ENCODE measurements around the gene IFIT5.
A peak's percentile ranks its signal among the peaks of the same experiment; 100 is the strongest.
"Not testable (repeated sequence)": the region's sequence is repeated elsewhere in the genome, so short reads cannot be mapped to it uniquely, and the experiment has no call there.

Gene IFIT5

GRCh38 chr10:89414146-89414878, at the start of gene IFIT5:
TSS of gene IFIT5 (plus strand) at chr10:89414568. CDS start at chr10:89414799, 231 bp downstream.
- no peak for DNase-seq

- no peak for DNase-seq
These were observed 46.8 kb upstream of the IFIT5 start for GRCh38 chr10:89367529-89367928.

GRCh38 chr10:89368129-89368528, 46.2 kb upstream of the IFIT5 start:
- DNase-seq = no peak

- no peak for DNase-seq
These were observed 44.9 kb upstream of the IFIT5 start for GRCh38 chr10:89369156-89370105.

GRCh38 chr10:89371079-89371478, 43.3 kb upstream of the IFIT5 start:
- DNase-seq = no peak

- DNase-seq = no peak
These were observed 42.4 kb upstream of the IFIT5 start for GRCh38 chr10:89371987-89372386.

GRCh38 chr10:89373916-89374711, 40.3 kb upstream of the IFIT5 start:
- DNase-seq = no peak

GRCh38 chr10:89374713-89375141, 39.6 kb upstream of the IFIT5 start:
- DNase-seq = no peak

GRCh38 chr10:89377705-89378637, 36.4 kb upstream of the IFIT5 start, which contains the start of gene IFIT1B:
TSS of gene IFIT1B (plus strand) at chr10:89378056. CDS start at chr10:89378136, 80 bp downstream.
- no peak for DNase-seq

- DNase-seq = no peak
These were observed 35.3 kb upstream of the IFIT5 start for GRCh38 chr10:89379103-89379502.

- DNase-seq = no peak
These were observed 31.6 kb upstream of the IFIT5 start for GRCh38 chr10:89382757-89383156.

- DNase-seq = peak; percentile 17
These were observed 29.7 kb upstream of the IFIT5 start for GRCh38 chr10:89384474-89385340.

- no peak for DNase-seq
These were observed 25.6 kb upstream of the IFIT5 start for GRCh38 chr10:89388806-89389205.

GRCh38 chr10:89389254-89389653, 25.1 kb upstream of the IFIT5 start:
- DNase-seq = no peak

GRCh38 chr10:89390476-89391225, 23.7 kb upstream of the IFIT5 start:
- DNase-seq = no peak

- DNase-seq = not testable (repeated sequence)
These were observed 23.2 kb upstream of the IFIT5 start for GRCh38 chr10:89391226-89391576.

GRCh38 chr10:89391907-89392756, 22.2 kb upstream of the IFIT5 start, which contains the start of gene IFIT1:
TSS of gene IFIT1 (plus strand) at chr10:89392623. CDS start at chr10:89392713, 90 bp downstream.
- DNase-seq = no peak

GRCh38 chr10:89392974-89393373, 21.4 kb upstream of the IFIT5 start:
- no peak for DNase-seq

- DNase-seq = no peak
These were observed 20.5 kb upstream of the IFIT5 start for GRCh38 chr10:89393898-89394297.
